ENCODE measurements around the gene RPL34. TPM values are rescaled to one million over a fixed set of nuclear protein-coding genes. Genes with fewer than 3 reads are reported as not detected.

Gene RPL34
- total RNA-seq, 1 donor from 2014 or later: 726 TPM

- H3K4me3 ChIP-seq: no peak overlapping the region
- intact Hi-C loops (cut with micrococcal nuclease): no loop called here
- no peaks in the 10 kb centered on the region for H3K4me1 ChIP-seq
- peaks cover 28% of the 10 kb centered on the region for H3K36me3 ChIP-seq
- no peaks in the 10 kb centered on the region for H3K9me3 ChIP-seq (replicated peaks)
- no peak for DNase-seq
- H3K27ac ChIP-seq (replicated peaks): no peak overlapping the region
- TF ChIP-seq, protein P1, sequence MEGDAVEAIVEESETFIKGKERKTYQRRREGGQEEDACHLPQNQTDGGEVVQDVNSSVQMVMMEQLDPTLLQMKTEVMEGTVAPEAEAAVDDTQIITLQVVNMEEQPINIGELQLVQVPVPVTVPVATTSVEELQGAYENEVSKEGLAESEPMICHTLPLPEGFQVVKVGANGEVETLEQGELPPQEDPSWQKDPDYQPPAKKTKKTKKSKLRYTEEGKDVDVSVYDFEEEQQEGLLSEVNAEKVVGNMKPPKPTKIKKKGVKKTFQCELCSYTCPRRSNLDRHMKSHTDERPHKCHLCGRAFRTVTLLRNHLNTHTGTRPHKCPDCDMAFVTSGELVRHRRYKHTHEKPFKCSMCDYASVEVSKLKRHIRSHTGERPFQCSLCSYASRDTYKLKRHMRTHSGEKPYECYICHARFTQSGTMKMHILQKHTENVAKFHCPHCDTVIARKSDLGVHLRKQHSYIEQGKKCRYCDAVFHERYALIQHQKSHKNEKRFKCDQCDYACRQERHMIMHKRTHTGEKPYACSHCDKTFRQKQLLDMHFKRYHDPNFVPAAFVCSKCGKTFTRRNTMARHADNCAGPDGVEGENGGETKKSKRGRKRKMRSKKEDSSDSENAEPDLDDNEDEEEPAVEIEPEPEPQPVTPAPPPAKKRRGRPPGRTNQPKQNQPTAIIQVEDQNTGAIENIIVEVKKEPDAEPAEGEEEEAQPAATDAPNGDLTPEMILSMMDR (IDR thresholded peaks at IDR 0.05; ENCODE audit: borderline replicate concordance): no peak
- no peaks in the 10 kb centered on the region for H3K27me3 ChIP-seq (ENCODE audit: low read depth)
These were observed 17.5 kb downstream of the RPL34 start for GRCh38 chr4:108637856-108638255.

GRCh38 chr4:108644237-108644636 is 23.9 kb downstream of the RPL34 start:
- intact Hi-C loops (cut with micrococcal nuclease): no loop called here

GRCh38 chr4:108646706-108647105 is 26.3 kb downstream of the RPL34 start:
- Histone ChIP-seq H3K9me3 (replicated peaks) (no peaks in the 10 kb centered on the region), H3K27me3 (ENCODE audit: low read depth) (no peaks in the 10 kb centered on the region), H3K4me3 (no peak overlapping the region), H3K4me1 (peaks cover 18% of the 10 kb centered on the region), H3K27ac (replicated peaks) (no peak overlapping the region), H3K36me3 (no peaks in the 10 kb centered on the region)
- TF ChIP-seq, protein P1 (IDR thresholded peaks at IDR 0.05; ENCODE audit: borderline replicate concordance): no peak
- intact Hi-C loops (cut with micrococcal nuclease): no loop called here
- DNase-seq: no peak

More at GRCh38 chr4:108644237-108644636, 23.9 kb downstream of the RPL34 start:
- Histone ChIP-seq H3K9me3 (replicated peaks) (no peaks in the 10 kb centered on the region), H3K4me3 (no peak overlapping the region), H3K36me3 (no peaks in the 10 kb centered on the region), H3K27ac (replicated peaks) (no peak overlapping the region), H3K4me1 (no peaks in the 10 kb centered on the region), H3K27me3 (ENCODE audit: low read depth) (no peaks in the 10 kb centered on the region)
- DNase-seq: no peak
- TF ChIP-seq, protein P1 (IDR thresholded peaks at IDR 0.05; ENCODE audit: borderline replicate concordance): no peak

DNA sequence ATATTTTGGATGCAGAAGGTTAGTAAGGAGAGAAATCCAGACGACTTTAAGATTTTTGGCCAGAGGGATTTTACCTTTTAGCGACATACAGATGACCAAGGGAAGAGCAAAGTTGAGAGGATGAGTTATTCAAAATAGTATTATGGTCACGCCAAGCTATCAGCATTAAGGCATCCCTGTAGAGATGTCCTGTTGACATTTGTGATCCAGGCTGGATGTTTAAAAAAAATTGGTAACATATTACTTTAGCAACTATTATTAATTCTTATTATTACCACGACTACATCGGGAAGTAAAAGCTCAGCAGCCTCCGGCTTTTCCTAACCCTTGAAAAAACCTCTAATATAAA is 29.5 kb downstream of the RPL34 start:
- DNase-seq: no peak
- TF ChIP-seq, protein P1 (IDR thresholded peaks at IDR 0.05; ENCODE audit: borderline replicate concordance): no peak
- peak overlapping the region; percentile 82 for H3K4me3 ChIP-seq
- no peaks in the 10 kb centered on the region for H3K9me3 ChIP-seq (replicated peaks)
- H3K27ac ChIP-seq (replicated peaks): peak overlapping the region; percentile 88
- no peaks in the 10 kb centered on the region for H3K27me3 ChIP-seq (ENCODE audit: low read depth)
- intact Hi-C loops (cut with micrococcal nuclease): no loop called here
- H3K4me1 ChIP-seq: peaks cover 37% of the 10 kb centered on the region
- H3K36me3 ChIP-seq: no peaks in the 10 kb centered on the region

DNA sequence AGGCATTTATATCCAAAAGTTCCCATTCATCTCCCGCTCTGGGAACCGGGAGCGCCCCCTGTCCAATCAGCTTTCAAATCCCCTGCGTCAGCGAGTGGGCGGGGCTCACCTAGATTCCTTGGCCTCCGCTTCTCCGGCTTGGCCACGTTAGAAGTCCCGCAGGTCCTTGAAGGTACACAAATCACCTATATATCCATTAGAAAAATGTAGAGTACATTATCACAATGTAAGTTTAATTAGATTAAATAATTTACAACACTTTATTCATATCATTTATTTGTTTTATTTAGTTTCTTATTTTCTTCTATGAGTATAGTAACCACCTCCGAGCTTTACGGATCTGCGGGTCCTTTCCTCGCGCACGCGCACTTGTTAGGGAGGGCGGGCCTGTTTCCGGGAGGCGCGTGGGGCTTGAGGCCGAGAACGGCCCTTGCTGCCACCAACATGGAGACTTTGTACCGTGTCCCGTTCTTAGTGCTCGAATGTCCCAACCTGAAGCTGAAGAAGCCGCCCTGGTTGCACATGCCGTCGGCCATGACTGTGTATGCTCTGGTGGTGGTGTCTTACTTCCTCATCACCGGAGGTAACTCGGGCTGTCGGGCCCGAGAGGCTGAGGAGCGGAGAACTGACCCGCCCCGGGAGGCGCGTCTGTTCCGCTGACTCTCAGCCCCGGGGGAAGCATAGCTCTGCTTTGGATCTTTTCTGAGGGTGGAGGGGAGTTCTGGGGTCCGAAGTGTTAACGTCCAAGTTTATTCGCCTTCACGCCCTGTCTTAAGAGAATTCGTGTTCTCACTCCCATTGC is 30.0 kb downstream of the RPL34 start, which contains the start of gene OSTC:
TSS of gene OSTC (plus strand) at position 388 of the 802 bp plus-strand sequence. CDS start at position 445, 57 bp downstream.
- peak within 1 kb of the TSS; percentile 82 for H3K4me3 ChIP-seq
- H3K9me3 ChIP-seq (replicated peaks): no peaks in the 10 kb centered on the region
- peaks cover under 1% of the 10 kb centered on the region for H3K36me3 ChIP-seq
- TF ChIP-seq, protein P1 (IDR thresholded peaks at IDR 0.05; ENCODE audit: borderline replicate concordance): peak; percentile 38
- H3K4me1 ChIP-seq: peaks cover 37% of the 10 kb centered on the region
- peak; percentile 96 for DNase-seq
- peak within 1 kb of the TSS; percentile 88 for H3K27ac ChIP-seq (replicated peaks)
- H3K27me3 ChIP-seq (ENCODE audit: low read depth): no peaks in the 10 kb centered on the region
- intact Hi-C loops (cut with micrococcal nuclease): no loop called here
